M059J (cell line): ENCODE measurements around the gene ANAPC16. TPM values are rescaled to one million over a fixed set of nuclear protein-coding genes. Genes with fewer than 3 reads are reported as not detected.
"Not testable (repeated sequence)": the region's sequence is repeated elsewhere in the genome, so short reads cannot be mapped to it uniquely, and the experiment has no call there.

Experiments used
- DNase-seq: peaks from one replicate; pipeline ENCODE4 v3.0.0-alpha.2; 2012; ENCODE audit warnings: low read depth
- total RNA-seq: library from RNA; depleted of rRNA; stranded (reverse); fragments of >200 nt; shearing (Covaris generic); gene quantifications from 2 replicates; pipeline ENCODE4 v1.2.3, GENCODE V29; 2014; rRNA removed

Gene ANAPC16
- total RNA-seq, 1 experiment from 2014 or later, result 82.3 TPM

GRCh38 chr10:72278668-72279393 is 63.0 kb downstream of the ANAPC16 start:
- DNase-seq, result no peak

DNA sequence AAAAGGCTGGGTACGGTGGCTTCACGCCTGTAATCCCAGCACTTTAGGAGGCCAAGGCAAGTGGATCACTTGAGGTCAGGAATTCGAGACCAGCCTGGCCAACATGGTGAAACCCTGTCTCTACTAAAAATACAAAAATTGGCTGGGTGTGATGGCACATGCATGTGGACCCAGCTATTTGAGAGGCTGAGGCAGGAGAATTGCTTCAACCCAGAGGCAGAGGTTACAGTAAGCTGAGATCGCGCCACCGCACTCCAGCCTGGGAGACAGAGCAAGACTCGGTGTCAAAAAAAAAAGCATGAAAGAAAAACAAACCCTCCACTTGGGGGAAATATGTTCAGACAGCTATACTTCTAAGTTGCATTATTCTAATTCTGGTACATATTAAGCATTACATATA is 63.8 kb downstream of the ANAPC16 start:
- not testable (repeated sequence) for DNase-seq

- no peak for DNase-seq
Measured at GRCh38 chr10:72283131-72283530, 67.3 kb downstream of the ANAPC16 start.

Other genes starting within 250 kb of the ANAPC16 start
- gene SPOCK2, start 127.5 kb upstream of the ANAPC16 start, total RNA-seq, result 0.05 TPM in 1 of 2 replicates, not detected in the other
- 32.7 and 37.1 TPM in 2 replicates for gene ASCC1, start 264 bp downstream of the ANAPC16 start, total RNA-seq
- 42.5 and 56.8 TPM in 2 replicates for gene DDIT4, start 57.9 kb downstream of the ANAPC16 start, total RNA-seq
- 18.8 and 31.5 TPM in 2 replicates for gene DNAJB12, start 138.9 kb downstream of the ANAPC16 start, total RNA-seq